Fibroblast of lung (primary cell): ENCODE results near the gene XRCC3. TPM values are rescaled to one million over a fixed set of nuclear protein-coding genes. Genes with fewer than 3 reads are reported as not detected.

Experiments used
- DNase-seq, 2 donors: peaks; one replicate each; pipeline versions ENCODE4 v3.0.0 to v3.0.0-alpha.2; 2010; ENCODE audit warnings: low read depth in 2 of 2
- H2AFZ ChIP-seq: 2 replicates; pipeline ENCODE4 v1.5.1; 2012; ENCODE audit warnings: low read length, control low read depth, inconsistent platforms
- H3K27ac ChIP-seq: 2 replicates; pipeline ENCODE4 v1.5.1; 2011; ENCODE audit warnings: low read length, control low read depth; ENCODE audit not compliant: insufficient read depth
- H3K27me3 ChIP-seq: 2 replicates; pipeline ENCODE4 v1.5.1; 2011; ENCODE audit warnings: mild to moderate bottlenecking, low read length; ENCODE audit not compliant: control insufficient read depth, insufficient read depth
- H3K36me3 ChIP-seq: 2 replicates; pipeline ENCODE4 v1.5.1; 2011; ENCODE audit warnings: low read length; ENCODE audit not compliant: control insufficient read depth, insufficient read depth
- H3K4me1 ChIP-seq: 2 replicates; pipeline ENCODE4 v1.5.1; 2011; ENCODE audit warnings: low read length; ENCODE audit not compliant: control insufficient read depth, insufficient read depth; ENCODE audit errors: extremely low read depth
- H3K4me2 ChIP-seq: 2 replicates; pipeline ENCODE4 v1.5.1; 2011; ENCODE audit warnings: low read length, control low read depth; ENCODE audit not compliant: insufficient read depth; ENCODE audit errors: extremely low read depth
- H3K4me3 ChIP-seq, 4 experiments: fragments of 200-600 bp in 1 of 4; sonication (generic) in 1 of 4; replicated peaks in 1 of 4; 2 replicates each; pipeline ENCODE4 v1.5.1; 2011 to 2016; ENCODE audit warnings: low read length in 4 of 4, low read depth in 3 of 4, mild to moderate bottlenecking in 3 of 4, control low read depth in 2 of 4, inconsistent platforms in 1 of 4, mixed read lengths in 1 of 4; ENCODE audit not compliant: insufficient read depth in 1 of 4; ENCODE audit errors: control extremely low read depth in 1 of 4
- H3K79me2 ChIP-seq: 2 replicates; pipeline ENCODE4 v1.5.1; 2012; ENCODE audit warnings: mild to moderate bottlenecking, low read length, inconsistent platforms; ENCODE audit not compliant: control insufficient read depth, insufficient read depth
- H3K9ac ChIP-seq: 2 replicates; pipeline ENCODE4 v1.5.1; 2011; ENCODE audit warnings: mild to moderate bottlenecking, low read length, control low read depth; ENCODE audit not compliant: insufficient read depth
- H3K9me3 ChIP-seq: 2 replicates; pipeline ENCODE4 v1.5.1; 2012; ENCODE audit warnings: low read depth, low read length; ENCODE audit not compliant: control insufficient read depth, insufficient read depth
- H4K20me1 ChIP-seq: 2 replicates; pipeline ENCODE4 v1.5.1; 2011; ENCODE audit warnings: low read length; ENCODE audit not compliant: control insufficient read depth, insufficient read depth; ENCODE audit errors: extremely low read depth
- EZH2 ChIP-seq: IDR thresholded peaks from 2 replicates; pipeline ENCODE4 v1.5.1; 2012; ENCODE audit warnings: low read length, control low read depth, mild to moderate bottlenecking; ENCODE audit errors: missing control alignments
- polyA plus RNA-seq, 2 donors: library from polyadenylated mRNA; depleted of rRNA in 1 of 2; stranded (reverse) in 1 of 2; unstranded in 1 of 2; fragments of >200 nt; gene quantifications; 2 replicates each; pipeline ENCODE4 v1.2.1, GENCODE V29; 2011 to 2012; ENCODE audit warnings: missing spikeins in 1 of 2
- total RNA-seq: library from RNA; depleted of rRNA; stranded (reverse); fragments of >200 nt; gene quantifications from 2 replicates; pipeline ENCODE4 v1.2.1, GENCODE V29; 2014
- TF ChIP-seq, protein P1 (sequence below), 2 donors: IDR thresholded peaks in 1 of 2; conservative IDR thresholded peaks in 1 of 2; 1 replicate in 1 of 2; 2 replicates in 1 of 2; pipeline ENCODE4 v1.5.1; 2011 to 2012; ENCODE audit warnings: low read length in 2 of 2, control low read depth in 1 of 2, inconsistent platforms in 1 of 2, low read depth in 1 of 2, mild to moderate bottlenecking in 1 of 2

XRCC3 gene
- total and polyA plus RNA-seq, 2 donors (not counting 1 experiment from before 2014, with no cell fraction given) = 4.9 to 9.2 TPM

DNA sequence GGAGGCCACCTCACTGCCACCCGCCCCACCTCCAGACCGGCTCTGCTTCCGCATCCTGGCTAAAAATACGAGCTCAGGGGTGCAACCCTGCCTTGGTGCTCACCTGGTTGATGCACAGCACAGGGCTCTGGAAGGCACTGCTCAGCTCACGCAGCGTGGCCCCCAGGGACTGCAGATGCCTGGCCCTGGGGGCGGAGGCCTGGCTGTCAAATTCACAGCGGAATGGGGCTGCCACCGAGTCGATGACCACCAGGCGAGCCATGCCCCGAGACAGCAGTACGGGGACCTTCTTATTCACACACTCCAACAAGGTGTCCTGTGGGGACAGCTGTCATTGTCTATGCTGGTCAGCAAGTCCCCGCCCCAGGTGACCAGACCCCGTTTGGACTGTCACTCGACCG lies 16.0 kb downstream of the XRCC3 start:
- H2AFZ ChIP-seq = no peak overlapping the region
- no peak overlapping the region for H3K4me2 ChIP-seq
- H3K4me3 ChIP-seq = no peak overlapping the region
- H3K79me2 ChIP-seq = peaks cover 28% of the 10 kb centered on the region
- H3K9ac ChIP-seq = no peak overlapping the region
- no peak overlapping the region for H3K27ac ChIP-seq
- H3K27me3 ChIP-seq = no peaks in the 10 kb centered on the region
- peaks cover 52% of the 10 kb centered on the region for H3K36me3 ChIP-seq
- no peaks in the 10 kb centered on the region for H4K20me1 ChIP-seq
- H3K9me3 ChIP-seq = no peaks in the 10 kb centered on the region
- no peak for TF ChIP-seq EZH2
- TF ChIP-seq, protein P1, sequence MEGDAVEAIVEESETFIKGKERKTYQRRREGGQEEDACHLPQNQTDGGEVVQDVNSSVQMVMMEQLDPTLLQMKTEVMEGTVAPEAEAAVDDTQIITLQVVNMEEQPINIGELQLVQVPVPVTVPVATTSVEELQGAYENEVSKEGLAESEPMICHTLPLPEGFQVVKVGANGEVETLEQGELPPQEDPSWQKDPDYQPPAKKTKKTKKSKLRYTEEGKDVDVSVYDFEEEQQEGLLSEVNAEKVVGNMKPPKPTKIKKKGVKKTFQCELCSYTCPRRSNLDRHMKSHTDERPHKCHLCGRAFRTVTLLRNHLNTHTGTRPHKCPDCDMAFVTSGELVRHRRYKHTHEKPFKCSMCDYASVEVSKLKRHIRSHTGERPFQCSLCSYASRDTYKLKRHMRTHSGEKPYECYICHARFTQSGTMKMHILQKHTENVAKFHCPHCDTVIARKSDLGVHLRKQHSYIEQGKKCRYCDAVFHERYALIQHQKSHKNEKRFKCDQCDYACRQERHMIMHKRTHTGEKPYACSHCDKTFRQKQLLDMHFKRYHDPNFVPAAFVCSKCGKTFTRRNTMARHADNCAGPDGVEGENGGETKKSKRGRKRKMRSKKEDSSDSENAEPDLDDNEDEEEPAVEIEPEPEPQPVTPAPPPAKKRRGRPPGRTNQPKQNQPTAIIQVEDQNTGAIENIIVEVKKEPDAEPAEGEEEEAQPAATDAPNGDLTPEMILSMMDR (conservative IDR thresholded peaks at IDR 0.05 in 1 of 2, IDR thresholded peaks at IDR 0.05 in 1 of 2; ENCODE audit: low read depth in 1 of 2, low read length in 2 of 2) = no peak
- DNase-seq = no peak
- H3K4me1 ChIP-seq = peaks cover 19% of the 10 kb centered on the region

DNA sequence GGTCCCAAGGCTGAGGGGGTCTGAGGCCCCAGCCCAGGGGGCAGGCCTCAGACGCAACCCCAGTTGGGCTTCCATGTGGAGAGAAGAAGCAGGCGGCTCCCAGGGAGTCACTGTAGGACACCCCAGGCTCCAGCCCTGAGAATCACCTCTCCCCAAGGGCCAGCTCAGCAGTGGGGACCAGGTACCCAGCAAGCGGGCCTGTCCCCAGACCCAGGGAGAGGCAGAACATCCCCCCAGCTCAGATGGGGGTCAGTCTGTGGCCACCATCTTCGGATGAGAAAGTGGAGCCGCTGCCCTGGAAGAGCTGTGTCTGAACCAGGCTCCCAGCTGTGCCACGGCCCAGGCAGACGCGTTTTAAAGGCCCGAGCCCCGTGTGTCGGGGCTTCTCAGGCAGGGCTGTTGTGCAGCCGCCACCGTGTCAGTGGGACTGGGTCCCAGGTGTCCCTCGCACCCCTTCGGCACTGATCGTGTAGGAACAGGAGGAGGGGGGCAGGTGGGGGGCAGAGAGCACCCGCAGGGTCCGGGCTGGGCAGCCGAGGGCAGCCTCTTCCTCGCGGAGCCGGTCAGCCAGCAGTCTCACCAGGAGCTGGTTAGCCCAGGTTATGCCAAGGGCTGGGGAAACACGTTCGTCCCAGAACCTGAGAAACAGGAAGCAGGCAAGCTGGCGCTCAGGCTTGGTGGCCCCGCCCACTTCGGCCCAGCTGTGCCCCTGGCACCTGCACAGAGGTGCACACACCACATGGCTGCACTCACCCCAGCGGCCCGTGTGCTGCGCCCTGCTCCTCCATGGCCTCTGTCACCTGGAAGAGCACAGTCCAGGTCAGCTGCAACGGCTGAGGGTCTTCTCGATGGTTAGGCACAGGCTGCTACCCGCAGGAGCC lies 16.6 kb downstream of the XRCC3 start:
- Histone ChIP-seq H3K36me3 (peaks cover 51% of the 10 kb centered on the region), H3K9me3 (no peaks in the 10 kb centered on the region), H2AFZ (no peak overlapping the region), H3K79me2 (peaks cover 30% of the 10 kb centered on the region), H3K27ac (peak overlapping the region; percentile 20), H3K4me1 (peaks cover 19% of the 10 kb centered on the region), H4K20me1 (no peaks in the 10 kb centered on the region), H3K4me2 (no peak overlapping the region), H3K27me3 (no peaks in the 10 kb centered on the region), H3K4me3 (no peak overlapping the region), H3K9ac (no peak overlapping the region)
- TF ChIP-seq, protein P1 (conservative IDR thresholded peaks at IDR 0.05 in 1 of 2, IDR thresholded peaks at IDR 0.05 in 1 of 2; ENCODE audit: low read depth in 1 of 2, low read length in 2 of 2) = no peak
- no peak for TF ChIP-seq EZH2
- no peak for DNase-seq

DNA sequence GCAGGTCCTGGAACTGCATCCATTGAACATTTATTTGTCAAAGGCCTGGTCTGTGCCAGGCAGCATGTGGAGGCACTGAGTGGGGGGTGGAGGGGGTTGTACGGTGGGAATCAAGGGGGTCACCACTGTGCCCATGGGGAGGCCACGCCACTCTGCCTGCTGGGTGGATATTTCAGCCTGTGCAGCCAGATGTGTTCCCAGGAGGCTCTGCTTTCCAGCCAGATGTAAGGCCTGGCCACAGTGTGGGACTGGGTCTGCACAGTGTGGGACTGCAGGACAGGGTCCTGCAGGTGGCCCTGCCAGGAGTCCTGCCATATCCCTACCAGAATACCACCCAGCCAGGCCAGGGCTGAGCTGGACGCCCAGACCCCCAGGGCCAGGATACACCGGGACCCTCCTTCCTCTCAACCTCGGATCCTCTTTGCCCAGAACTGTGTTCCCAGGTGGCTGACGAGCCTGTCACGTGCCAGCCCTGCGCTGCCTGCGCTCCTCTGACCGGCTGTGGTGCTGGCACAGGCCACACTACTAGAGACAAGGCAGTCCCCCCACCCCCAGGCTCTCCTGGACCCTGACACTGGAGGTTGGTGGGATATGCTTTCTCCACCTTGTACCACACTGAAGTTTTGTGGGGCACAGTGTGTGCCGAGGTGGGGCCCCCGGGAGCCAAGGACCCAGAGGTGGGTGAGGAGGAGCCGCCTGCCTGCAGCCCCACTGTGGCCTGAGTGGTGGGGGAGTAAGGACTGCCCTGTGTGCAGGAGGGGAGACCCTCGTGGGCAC lies 17.5 kb downstream of the XRCC3 start:
- Histone ChIP-seq H3K9me3 (no peaks in the 10 kb centered on the region), H3K4me2 (no peak overlapping the region), H3K27ac (no peak overlapping the region), H3K79me2 (peaks cover 38% of the 10 kb centered on the region), H3K27me3 (no peaks in the 10 kb centered on the region), H2AFZ (no peak overlapping the region), H3K36me3 (peaks cover 54% of the 10 kb centered on the region), H3K4me3 (no peak overlapping the region), H3K4me1 (peaks cover 19% of the 10 kb centered on the region), H4K20me1 (no peaks in the 10 kb centered on the region), H3K9ac (no peak overlapping the region)
- no peak for TF ChIP-seq EZH2
- TF ChIP-seq, protein P1 (conservative IDR thresholded peaks at IDR 0.05 in 1 of 2, IDR thresholded peaks at IDR 0.05 in 1 of 2; ENCODE audit: low read depth in 1 of 2, low read length in 2 of 2) = no peak
- DNase-seq = no peak
